Heart right ventricle (tissue), 16 donors: ENCODE data around the gene SLC22A1. TPM values are rescaled to one million over a fixed set of nuclear protein-coding genes. Genes with fewer than 3 reads are reported as not detected.

Experiments used
- ATAC-seq, 8 donors: fragments of 200-7000 bp; cut with Tn5 transposase; one replicate each; pipeline ENCODE4 v1.9.1; 2020; ENCODE audit warnings: mild to moderate bottlenecking in 8 of 8, moderate library complexity in 8 of 8, moderate number of reproducible peaks in 1 of 8
- DNase-seq, 2 donors: peaks; one replicate each; pipeline ENCODE4 v3.0.0-alpha.2; 2020
- H3K27ac ChIP-seq, 10 donors: fragments of 200-600 bp; sonication (generic) in 2 of 10; one replicate each; pipeline versions ENCODE4 v1.5.0 to v1.8.0; 2020 to 2022; ENCODE audit warnings: mild to moderate bottlenecking in 3 of 10
- H3K27me3 ChIP-seq, 7 donors: fragments of 200-600 bp; one replicate each; pipeline ENCODE4 v1.8.0; 2021 to 2022; ENCODE audit warnings: mild to moderate bottlenecking in 2 of 7
- H3K36me3 ChIP-seq, 9 donors: fragments of 200-600 bp; sonication (generic) in 1 of 9; one replicate each; pipeline versions ENCODE4 v1.5.0 to v1.8.0; 2020 to 2022; ENCODE audit warnings: mild to moderate bottlenecking in 2 of 9
- H3K4me1 ChIP-seq, 9 donors: fragments of 200-600 bp; sonication (generic) in 1 of 9; one replicate each; pipeline versions ENCODE4 v1.5.0 to v1.8.0; 2020 to 2022; ENCODE audit warnings: mild to moderate bottlenecking in 4 of 9
- H3K4me3 ChIP-seq, 10 donors: fragments of 200-600 bp; sonication (generic) in 2 of 10; one replicate each; pipeline versions ENCODE4 v1.5.0 to v1.8.0; 2020 to 2022; ENCODE audit warnings: mild to moderate bottlenecking in 7 of 10, moderate library complexity in 2 of 10
- H3K9me3 ChIP-seq, 11 donors: fragments of 200-600 bp in 10 of 11; sonication (generic) in 2 of 11; one replicate each; pipeline versions ENCODE4 v1.5.0 to v1.8.0; 2013 to 2022; ENCODE audit warnings: mild to moderate bottlenecking in 2 of 11, control low read depth in 1 of 11, moderate library complexity in 1 of 11
- WGBS, 2 donors: extraction: QIAGEN DNeasy Blood & Tissue Kit; methylation state at CpG; one replicate each; pipeline ENCODE4 v1.1.7; 2013; ENCODE audit warnings: inconsistent platforms in 1 of 2; 5-methylcytosine and 5-hydroxymethylcytosine counted together
- intact Hi-C, 10 donors: fragments of 100-400 bp; cut with DNase I; formaldehyde crosslinking; loops; one replicate each; pipeline versions ENCODE4 v1.11.1 to v1.14.2; 2022
- polyA plus RNA-seq, 2 donors: library from polyadenylated mRNA; stranded (reverse); fragments of 200-250 nt; gene quantifications; one replicate each; pipeline ENCODE4 v1.2.3, GENCODE V29; 2013
- total RNA-seq, 10 donors: library from RNA; stranded (reverse); fragmentation: NEBNext Ultra II Directional in 3 of 10; extraction: Animal tissue kit (Norgen Biotek cat#: 25700) in 3 of 10; gene quantifications; one replicate each; pipeline versions ENCODE4 v1.2.1 to v1.2.4, GENCODE V29; 2021 to 2023
- TF ChIP-seq, protein P1 (sequence below), 9 donors: fragments of 200-600 bp; sonication (generic) in 2 of 9; IDR thresholded peaks; one replicate each; pipeline versions ENCODE4 v1.5.0 to v1.8.0; 2021 to 2022; ENCODE audit warnings: antibody characterized with exemption in 9 of 9, mild to moderate bottlenecking in 5 of 9, moderate library complexity in 1 of 9
- donor health status: Arrhythmogenic right ventricular cardiomyopathy.
- donor health status: ischemic (EF 13 %, LVEDD 7.1; RV severe dilation, severe dysfunction).
- donor health status: healthy with polysubstance abuse.
- donor health status: DM: no; HTN: yes; CAD: no.
- donor health status: DM: no; HTN: no; CAD: no.
- donor health status: ischemic (EF 25% LVEDD 6.9; RV normal size, moderate dysfunction).
- donor health status: ischemic (EF 25% LVEDD 5.7; RV mildly dilated, moderate dysfunction).
- donor health status: healthy.
- donor health status: DM: yes; HTN: yes; CAD: no.
- donor health status: Ischemic cardiomyopathy.
- donor health status: ischemic (EF 35%, LVEDD 5.7; RV mildly dilated, moderate dysfunction).
- donor health status: nonischemic (EF 11% LVEDD 7.7; RV severe dilation, severe dysfunction).
- donor health status: DM: yes; HTN: yes; CAD: no.
- donor health status: PGD.
- donor health status: ischemic (EF 29% LVEDD 5.4; RV normal size, mild dysfunction).
- donor health status: nonischemic (EF 23%, LVEDD 6.1; RV moderate dilation, normal function).

SLC22A1 gene
- total and polyA plus RNA-seq, 12 donors = 0.10 to 1.4 (median 0.39) TPM; not detected in 3

DNA sequence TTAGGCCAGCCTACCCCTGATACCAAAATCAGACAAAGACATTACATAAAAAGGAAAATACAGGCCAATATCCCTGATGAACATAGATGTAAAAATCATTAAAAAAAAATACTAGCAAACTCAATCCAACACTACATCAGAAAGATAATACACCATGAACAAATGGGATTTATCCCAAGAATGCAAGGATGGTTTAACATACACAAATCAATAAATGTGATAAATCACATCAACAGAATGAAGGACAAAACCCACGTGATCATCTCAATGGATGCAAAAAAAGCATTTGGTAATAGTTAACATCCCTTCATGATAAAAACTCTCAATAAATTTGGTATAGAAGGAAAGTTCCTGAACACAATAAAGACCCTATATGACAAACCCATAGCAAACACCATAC lies 73.2 kb downstream of the SLC22A1 start:
- no peaks in the 10 kb centered on the region for H3K4me1 ChIP-seq
- H3K27ac ChIP-seq = no peak overlapping the region
- no peak overlapping the region for H3K4me3 ChIP-seq
- no peaks in the 10 kb centered on the region for H3K27me3 ChIP-seq
- 64 to 67% methylated on average over 1 of the region's 1 CpG for WGBS, 2 donors
- no peak for ATAC-seq
- H3K9me3 ChIP-seq = peaks cover 0 to 65% (median 41%) of the 10 kb centered on the region in 11 donors
- no peaks in the 10 kb centered on the region for H3K36me3 ChIP-seq
- intact Hi-C loops = no loop called here
- TF ChIP-seq, protein P1, sequence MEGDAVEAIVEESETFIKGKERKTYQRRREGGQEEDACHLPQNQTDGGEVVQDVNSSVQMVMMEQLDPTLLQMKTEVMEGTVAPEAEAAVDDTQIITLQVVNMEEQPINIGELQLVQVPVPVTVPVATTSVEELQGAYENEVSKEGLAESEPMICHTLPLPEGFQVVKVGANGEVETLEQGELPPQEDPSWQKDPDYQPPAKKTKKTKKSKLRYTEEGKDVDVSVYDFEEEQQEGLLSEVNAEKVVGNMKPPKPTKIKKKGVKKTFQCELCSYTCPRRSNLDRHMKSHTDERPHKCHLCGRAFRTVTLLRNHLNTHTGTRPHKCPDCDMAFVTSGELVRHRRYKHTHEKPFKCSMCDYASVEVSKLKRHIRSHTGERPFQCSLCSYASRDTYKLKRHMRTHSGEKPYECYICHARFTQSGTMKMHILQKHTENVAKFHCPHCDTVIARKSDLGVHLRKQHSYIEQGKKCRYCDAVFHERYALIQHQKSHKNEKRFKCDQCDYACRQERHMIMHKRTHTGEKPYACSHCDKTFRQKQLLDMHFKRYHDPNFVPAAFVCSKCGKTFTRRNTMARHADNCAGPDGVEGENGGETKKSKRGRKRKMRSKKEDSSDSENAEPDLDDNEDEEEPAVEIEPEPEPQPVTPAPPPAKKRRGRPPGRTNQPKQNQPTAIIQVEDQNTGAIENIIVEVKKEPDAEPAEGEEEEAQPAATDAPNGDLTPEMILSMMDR (IDR thresholded peaks at IDR 0.05) = no peak
- DNase-seq = no peak

DNA sequence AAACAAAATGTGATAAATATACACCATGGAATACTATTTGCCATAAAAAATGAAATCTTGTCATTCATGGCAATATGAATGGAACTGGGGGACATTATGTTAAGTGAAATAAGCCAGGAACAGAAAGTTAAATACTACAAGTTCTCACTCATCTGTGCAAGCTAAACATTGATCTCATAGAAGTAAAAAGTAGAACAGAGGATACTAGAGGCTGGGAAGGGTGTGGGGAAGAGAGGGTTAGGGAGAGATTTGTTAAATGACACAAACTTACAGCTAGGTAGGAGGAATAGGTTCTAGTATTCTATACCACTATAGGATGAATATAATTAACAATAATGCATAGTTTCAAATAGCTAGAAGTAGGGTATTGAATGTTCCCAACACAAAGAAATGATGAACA lies 76.0 kb downstream of the SLC22A1 start:
- no peak overlapping the region for H3K4me3 ChIP-seq
- H3K27me3 ChIP-seq = peaks cover 0 to 4% (median 0%) of the 10 kb centered on the region in 7 donors
- intact Hi-C loops = no loop called here

GRCh38 chr6:160198606-160199211 lies 77.1 kb downstream of the SLC22A1 start:
- no peak overlapping the region for H3K27ac ChIP-seq
- ATAC-seq (no peak), DNase-seq (no peak)
- WGBS, 2 donors = 21 to 26% methylated on average over 3 of the region's 3 CpGs
- peaks cover 0 to 4% (median 0%) of the 10 kb centered on the region in 7 donors for H3K27me3 ChIP-seq
- H3K36me3 ChIP-seq = no peaks in the 10 kb centered on the region
- intact Hi-C loops = no loop called here
- TF ChIP-seq, protein P1 (IDR thresholded peaks at IDR 0.05) = no peak
- H3K4me3 ChIP-seq = no peak overlapping the region
- no peaks in the 10 kb centered on the region for H3K4me1 ChIP-seq
- peaks cover 0 to 41% (median 19%) of the 10 kb centered on the region in 11 donors for H3K9me3 ChIP-seq

More for the DNA sequence above, 76.0 kb downstream of the SLC22A1 start:
- no peaks in the 10 kb centered on the region for H3K4me1 ChIP-seq
- no peaks in the 10 kb centered on the region for H3K36me3 ChIP-seq
- TF ChIP-seq, protein P1 (IDR thresholded peaks at IDR 0.05) = no peak
- DNase-seq (no peak), ATAC-seq (no peak)
- no peak overlapping the region for H3K27ac ChIP-seq
- peaks cover 0 to 52% (median 30%) of the 10 kb centered on the region in 11 donors for H3K9me3 ChIP-seq

GRCh38 chr6:160201061-160201460 lies 79.4 kb downstream of the SLC22A1 start:
- H3K9me3 ChIP-seq = peaks cover 0 to 18% (median 0%) of the 10 kb centered on the region in 11 donors
- H3K4me1 ChIP-seq = no peaks in the 10 kb centered on the region
- no peak overlapping the region for H3K4me3 ChIP-seq
- 66 to 78% methylated on average over 2 of the region's 2 CpGs for WGBS, 2 donors
- ATAC-seq = peak in 4 of 8 donors; percentile 46 to 87 (median 74)
- no peak overlapping the region for H3K27ac ChIP-seq
- intact Hi-C loops = loop anchor here in 1 of 10 donors (5.0 kb wide), 1 partner anchor 164 kb away; no protein-coding TSS in a partner anchor
- H3K27me3 ChIP-seq = peaks cover 0 to 4% (median 0%) of the 10 kb centered on the region in 7 donors
- DNase-seq = no peak
- no peaks in the 10 kb centered on the region for H3K36me3 ChIP-seq
- TF ChIP-seq, protein P1 (IDR thresholded peaks at IDR 0.05) = no peak
